ENCODE results near the gene TADA3.

DNA sequence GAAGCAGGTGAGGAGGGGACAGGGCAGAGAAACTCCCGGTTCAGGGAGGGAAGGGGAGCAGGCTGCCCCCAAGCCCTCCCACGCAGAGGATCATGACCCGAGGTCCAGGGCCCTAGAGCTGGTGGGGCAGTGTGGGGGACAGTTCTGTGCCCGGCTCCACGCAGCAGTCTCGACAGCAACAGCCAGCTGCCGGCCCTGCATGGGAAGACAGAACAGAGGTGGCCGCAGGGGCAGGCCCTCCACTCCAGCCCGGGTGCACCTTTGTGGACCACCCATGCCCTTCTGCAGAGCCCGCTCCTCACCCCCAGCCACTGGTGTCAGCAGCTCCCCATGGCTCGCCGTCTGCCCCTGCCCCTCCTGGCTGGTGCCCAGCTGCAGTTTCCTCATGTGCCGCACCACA lies 34.8 kb downstream of the TADA3 start:
- TF ChIP-seq POLR2A (IDR thresholded peaks at IDR 0.05; ENCODE audit: low read depth, low read length) (no peak), POLR2AphosphoS5 (IDR thresholded peaks at IDR 0.05; ENCODE audit: low read depth, low read length) (no peak), TAF1 (IDR thresholded peaks at IDR 0.05; ENCODE audit: low read depth, low read length) (no peak), POU2F2 (IDR thresholded peaks at IDR 0.05; ENCODE audit: low read depth, low read length) (no peak), PAX5 (IDR thresholded peaks at IDR 0.05; ENCODE audit: insufficient read depth, low read length, severe bottlenecking) (no peak)

Measured in GM12891 (cell line).